Measurements from ENCODE around the gene NOLC1. TPM values are rescaled to one million over a fixed set of nuclear protein-coding genes. Genes with fewer than 3 reads are reported as not detected.

The NOLC1 gene
- total RNA-seq, 4 donors from 2014 or later, result 28.7 to 83.8 (median 48.5) TPM

DNA sequence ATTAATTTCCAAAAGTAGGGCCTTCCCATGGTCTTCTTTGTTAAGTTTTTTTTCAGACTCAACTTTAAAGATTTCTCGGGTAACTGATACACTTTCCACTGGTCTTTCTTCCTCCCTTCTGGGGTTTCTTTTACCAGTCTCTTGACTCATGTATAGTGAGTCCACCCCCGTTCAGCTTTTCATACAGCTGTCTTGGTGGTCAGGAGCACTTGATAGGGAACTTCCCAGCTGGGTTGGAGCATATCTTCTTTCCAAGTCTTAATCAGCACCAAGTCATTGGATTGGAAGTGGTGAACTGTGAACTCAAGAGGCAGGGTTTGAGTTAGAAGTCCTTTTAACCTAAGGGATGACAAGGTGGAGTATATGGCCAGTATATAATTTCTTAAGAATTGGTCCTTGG, 44.7 kb downstream of the NOLC1 start:
- Histone ChIP-seq H3K4me3 (no peak overlapping the region), H3K4me1 (no peaks in the 10 kb centered on the region), H3K27me3 (peaks cover 0 to 7% (median 0%) of the 10 kb centered on the region in 4 donors), H3K9me3 (no peaks in the 10 kb centered on the region), H3K36me3 (no peaks in the 10 kb centered on the region), H3K27ac (replicated peaks in 1 of 4) (no peak overlapping the region)
- no peak for TF ChIP-seq POLR2A (IDR thresholded peaks at IDR 0.05; ENCODE audit: low read depth)
- TF ChIP-seq POLR2AphosphoS5 (IDR thresholded peaks at IDR 0.05), result no peak
- TF ChIP-seq CTCF (IDR thresholded peaks at IDR 0.05), result no peak
- no peak for TF ChIP-seq EP300 (IDR thresholded peaks at IDR 0.05)
- no peak for DNase-seq (ENCODE audit: extremely low spot score)
- intact Hi-C loops (cut with DNase I), result no loop called here
- 82% methylated on average over 2 of the region's 2 CpGs for WGBS

DNA sequence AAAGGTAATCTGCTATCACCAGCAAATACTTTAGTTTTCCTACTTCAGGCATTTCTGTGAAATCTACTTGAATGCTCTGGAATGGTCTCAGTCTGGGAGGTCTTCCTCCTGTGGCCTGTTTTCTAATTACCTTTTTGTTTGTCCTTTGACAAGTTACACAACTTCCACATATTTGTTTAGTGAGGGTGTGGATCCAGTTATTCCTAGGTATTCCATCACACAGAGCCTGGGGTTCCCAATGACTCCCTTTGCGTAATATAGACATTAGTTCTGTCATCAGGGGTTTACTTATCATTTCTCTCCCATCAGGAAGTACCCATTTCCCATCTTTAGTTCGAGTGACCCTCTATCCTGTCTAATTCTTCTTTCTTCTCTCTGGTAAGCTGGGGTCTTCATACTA, 45.8 kb downstream of the NOLC1 start:
- no peak for DNase-seq (ENCODE audit: extremely low spot score)
- no peaks in the 10 kb centered on the region for H3K36me3 ChIP-seq
- H3K27ac ChIP-seq (replicated peaks in 1 of 4), result no peak overlapping the region
- WGBS, result 71% methylated on average over 2 of the region's 2 CpGs
- H3K9me3 ChIP-seq, result no peaks in the 10 kb centered on the region
- H3K4me3 ChIP-seq, result no peak overlapping the region
- intact Hi-C loops (cut with DNase I), result no loop called here
- no peaks in the 10 kb centered on the region for H3K4me1 ChIP-seq
- TF ChIP-seq CTCF (IDR thresholded peaks at IDR 0.05) (no peak), EP300 (IDR thresholded peaks at IDR 0.05) (no peak)
- peaks cover 0 to 7% (median 0%) of the 10 kb centered on the region in 4 donors for H3K27me3 ChIP-seq

DNA sequence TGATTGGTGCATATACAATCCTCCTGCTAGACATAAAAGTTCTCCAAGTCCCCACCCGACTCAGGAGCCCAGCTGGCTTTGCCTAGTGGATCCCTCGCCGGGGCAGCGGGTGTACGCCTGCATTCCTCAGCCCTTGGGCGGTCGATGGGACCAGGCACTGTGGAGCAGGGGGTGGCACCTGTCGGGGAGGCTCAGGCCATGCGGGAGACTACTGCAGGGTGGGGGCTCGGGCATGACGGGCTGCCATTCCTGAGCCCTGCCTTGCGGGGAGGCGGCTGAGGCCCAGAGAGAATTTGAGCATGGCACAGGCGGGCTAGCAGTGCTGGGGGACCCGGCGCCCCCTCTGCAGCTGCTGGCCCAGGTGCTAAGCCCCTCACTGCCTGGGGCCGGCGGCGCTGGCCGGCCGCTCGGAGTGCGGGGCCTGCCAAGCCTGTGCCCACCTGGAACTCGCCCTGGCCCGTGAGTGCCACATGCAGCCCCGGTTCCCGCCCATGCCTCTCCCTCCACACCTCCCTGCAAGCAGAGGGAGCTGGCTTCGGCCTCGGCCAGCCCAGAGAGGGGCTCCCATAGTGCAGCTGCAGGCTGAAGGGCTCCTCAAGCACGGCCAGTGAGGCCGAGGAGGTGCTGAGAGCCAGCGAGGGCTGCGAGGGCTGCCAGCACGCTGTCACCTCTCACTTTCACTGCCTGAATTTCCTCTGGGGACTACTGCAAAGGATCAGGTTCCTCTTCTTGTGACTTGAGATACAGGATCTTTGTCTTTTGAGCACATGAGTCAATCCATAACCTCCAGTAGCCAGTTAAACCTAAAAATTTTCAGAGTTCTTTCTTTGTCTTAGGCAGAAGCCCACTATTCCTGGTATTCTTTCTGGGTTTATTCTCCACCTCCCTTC, 48.8 kb downstream of the NOLC1 start:
- Histone ChIP-seq H3K36me3 (no peaks in the 10 kb centered on the region), H3K4me3 (no peak overlapping the region), H3K27me3 (peaks cover 0 to 7% (median 0%) of the 10 kb centered on the region in 4 donors), H3K9me3 (peaks cover 0 to 9% (median 4%) of the 10 kb centered on the region in 4 donors), H3K4me1 (no peaks in the 10 kb centered on the region), H3K27ac (replicated peaks in 1 of 4) (no peak overlapping the region)
- no peak for DNase-seq (ENCODE audit: extremely low spot score)
- intact Hi-C loops (cut with DNase I), result no loop called here
- 87% methylated on average over 14 of the region's 34 CpGs for WGBS
- TF ChIP-seq CTCF (IDR thresholded peaks at IDR 0.05) (no peak), POLR2AphosphoS5 (IDR thresholded peaks at IDR 0.05) (no peak), EP300 (IDR thresholded peaks at IDR 0.05) (no peak), POLR2A (IDR thresholded peaks at IDR 0.05; ENCODE audit: low read depth) (no peak)

GRCh38 chr10:102202386-102202785, 50.2 kb downstream of the NOLC1 start:
- TF ChIP-seq POLR2AphosphoS5 (IDR thresholded peaks at IDR 0.05) (no peak), POLR2A (IDR thresholded peaks at IDR 0.05; ENCODE audit: low read depth) (no peak), CTCF (IDR thresholded peaks at IDR 0.05) (no peak), EP300 (IDR thresholded peaks at IDR 0.05) (no peak)
- H3K27me3 ChIP-seq, result peaks cover 0 to 7% (median 0%) of the 10 kb centered on the region in 4 donors
- peaks cover 0 to 9% (median 4%) of the 10 kb centered on the region in 4 donors for H3K9me3 ChIP-seq
- H3K27ac ChIP-seq (replicated peaks in 1 of 4), result no peak overlapping the region
- no peak for DNase-seq (ENCODE audit: extremely low spot score)
- WGBS, result 82% methylated on average over 1 of the region's 1 CpG
- H3K4me3 ChIP-seq, result no peak overlapping the region
- H3K36me3 ChIP-seq, result no peaks in the 10 kb centered on the region
- H3K4me1 ChIP-seq, result no peaks in the 10 kb centered on the region
- intact Hi-C loops (cut with DNase I), result no loop called here
